ENCODE data around the gene FZD4. TPM values are rescaled to one million over a fixed set of nuclear protein-coding genes. Genes with fewer than 3 reads are reported as not detected.

The FZD4 gene
- polyA plus RNA-seq, 3 donors: 14.9 to 87.5 (median 36.3) TPM

Other genes starting within 250 kb of the FZD4 start
- gene PRSS23, start 154.9 kb downstream of the FZD4 start, polyA plus RNA-seq: 10 to 100 TPM; 11.2 to 33.3 (median 29.1) TPM
- gene TMEM135, start 82.5 kb upstream of the FZD4 start, polyA plus RNA-seq: 10 to 100 TPM in 2 of 3 donors, 1 to 10 TPM in 1; 4.8 to 26.3 (median 14.6) TPM

All from adipose tissue (tissue), 3 donors.